WTC11 (cell line): Measurements from ENCODE around the gene DCUN1D3.

ENCODE experiments used
- ZNF416 ChIP-seq: fragments of 250-450 bp; sonication (Bioruptor Pico); IDR thresholded peaks from 2 replicates; pipeline ENCODE4 v1.9.0; 2021; ENCODE audit warnings: mild to moderate bottlenecking, inconsistent platforms
- TF ChIP-seq, protein P1 (sequence below): sonication (generic); formaldehyde crosslinking; IDR thresholded peaks from 2 replicates; pipeline ENCODE4 v1.8.1; 2023; ENCODE audit warnings: mild to moderate bottlenecking, missing genetic modification reagents
- TF ChIP-seq, protein P2 (sequence below): fragments of 200-600 bp; IDR thresholded peaks from 2 replicates; pipeline ENCODE4 v1.8.0; 2022; ENCODE audit warnings: antibody characterized with exemption

DNA sequence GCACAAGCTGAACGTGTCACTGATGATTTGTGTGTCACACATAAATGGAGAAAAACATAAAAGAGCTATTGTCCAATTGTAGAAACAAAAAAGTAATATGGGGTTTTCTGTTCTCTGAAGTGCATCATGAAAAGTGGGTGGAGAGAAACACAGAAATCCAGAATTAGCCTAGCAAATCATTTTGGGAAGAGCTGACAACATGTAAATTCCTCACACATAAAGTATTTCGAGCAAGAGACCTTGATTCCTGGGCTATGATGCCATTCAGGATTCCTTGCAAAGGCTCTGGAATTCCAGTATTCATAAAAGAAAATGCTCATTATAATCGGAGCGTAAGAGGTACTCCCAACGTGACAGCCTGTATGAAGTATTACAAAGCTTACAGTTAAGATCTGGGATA is 1.1 kb downstream of the DCUN1D3 start:
- TF ChIP-seq, protein P1, sequence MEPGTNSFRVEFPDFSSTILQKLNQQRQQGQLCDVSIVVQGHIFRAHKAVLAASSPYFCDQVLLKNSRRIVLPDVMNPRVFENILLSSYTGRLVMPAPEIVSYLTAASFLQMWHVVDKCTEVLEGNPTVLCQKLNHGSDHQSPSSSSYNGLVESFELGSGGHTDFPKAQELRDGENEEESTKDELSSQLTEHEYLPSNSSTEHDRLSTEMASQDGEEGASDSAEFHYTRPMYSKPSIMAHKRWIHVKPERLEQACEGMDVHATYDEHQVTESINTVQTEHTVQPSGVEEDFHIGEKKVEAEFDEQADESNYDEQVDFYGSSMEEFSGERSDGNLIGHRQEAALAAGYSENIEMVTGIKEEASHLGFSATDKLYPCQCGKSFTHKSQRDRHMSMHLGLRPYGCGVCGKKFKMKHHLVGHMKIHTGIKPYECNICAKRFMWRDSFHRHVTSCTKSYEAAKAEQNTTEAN = no peak
- TF ChIP-seq, protein P2, sequence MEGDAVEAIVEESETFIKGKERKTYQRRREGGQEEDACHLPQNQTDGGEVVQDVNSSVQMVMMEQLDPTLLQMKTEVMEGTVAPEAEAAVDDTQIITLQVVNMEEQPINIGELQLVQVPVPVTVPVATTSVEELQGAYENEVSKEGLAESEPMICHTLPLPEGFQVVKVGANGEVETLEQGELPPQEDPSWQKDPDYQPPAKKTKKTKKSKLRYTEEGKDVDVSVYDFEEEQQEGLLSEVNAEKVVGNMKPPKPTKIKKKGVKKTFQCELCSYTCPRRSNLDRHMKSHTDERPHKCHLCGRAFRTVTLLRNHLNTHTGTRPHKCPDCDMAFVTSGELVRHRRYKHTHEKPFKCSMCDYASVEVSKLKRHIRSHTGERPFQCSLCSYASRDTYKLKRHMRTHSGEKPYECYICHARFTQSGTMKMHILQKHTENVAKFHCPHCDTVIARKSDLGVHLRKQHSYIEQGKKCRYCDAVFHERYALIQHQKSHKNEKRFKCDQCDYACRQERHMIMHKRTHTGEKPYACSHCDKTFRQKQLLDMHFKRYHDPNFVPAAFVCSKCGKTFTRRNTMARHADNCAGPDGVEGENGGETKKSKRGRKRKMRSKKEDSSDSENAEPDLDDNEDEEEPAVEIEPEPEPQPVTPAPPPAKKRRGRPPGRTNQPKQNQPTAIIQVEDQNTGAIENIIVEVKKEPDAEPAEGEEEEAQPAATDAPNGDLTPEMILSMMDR = no peak
- no peak for TF ChIP-seq ZNF416 (CRISPR knock-in tag)
